GM18520 (cell line): Measurements from ENCODE around the gene ADCY6.
"Not testable (repeated sequence)": the region's sequence is repeated elsewhere in the genome, so short reads cannot be mapped to it uniquely, and the experiment has no call there.

Source experiments
- ATAC-seq: cut with Tn5 transposase; IDR thresholded peaks from one replicate; pipeline ENCODE4 v1.9.1; 2021; ENCODE audit not compliant: unreplicated experiment

ADCY6 gene

DNA sequence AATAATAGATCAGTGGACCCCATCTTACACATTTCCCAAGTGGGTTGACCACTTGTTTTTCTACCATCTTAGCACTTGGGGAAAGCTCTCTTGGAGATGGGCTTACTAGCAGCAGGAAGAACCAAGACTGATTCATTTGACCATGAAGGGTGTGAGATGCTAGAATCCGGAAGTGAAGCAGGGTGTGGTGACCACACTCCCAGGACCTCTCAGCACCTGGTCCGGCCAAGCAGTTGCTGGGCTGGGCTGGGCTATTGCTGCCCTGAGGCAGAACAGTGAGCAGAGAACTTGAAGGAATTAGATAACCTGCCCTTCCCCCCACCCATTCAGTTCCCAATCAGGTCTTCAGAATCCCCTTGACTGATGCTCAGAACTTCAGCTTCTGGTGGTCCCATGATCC lies 24.4 kb downstream of the ADCY6 start:
- no peak for ATAC-seq

DNA sequence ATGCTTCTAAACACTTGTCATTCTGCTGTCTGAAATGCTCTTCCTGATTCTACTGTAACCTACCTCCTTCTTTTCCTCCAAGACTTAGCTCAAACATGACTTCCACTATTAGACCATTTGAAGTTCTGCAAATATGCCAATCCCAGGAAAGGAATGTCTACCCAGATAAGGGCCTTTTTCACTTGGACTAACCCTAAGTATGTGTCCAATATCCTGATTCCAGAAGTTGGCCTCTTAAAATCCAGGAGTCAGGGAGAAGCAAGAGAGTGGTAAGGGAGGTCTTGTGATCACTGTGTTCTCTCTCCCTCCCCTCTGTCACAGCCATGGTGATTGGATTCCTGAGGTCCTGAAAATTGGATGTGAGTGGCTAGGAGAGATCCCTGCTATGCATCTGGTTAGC lies 30.2 kb downstream of the ADCY6 start:
- no peak for ATAC-seq

DNA sequence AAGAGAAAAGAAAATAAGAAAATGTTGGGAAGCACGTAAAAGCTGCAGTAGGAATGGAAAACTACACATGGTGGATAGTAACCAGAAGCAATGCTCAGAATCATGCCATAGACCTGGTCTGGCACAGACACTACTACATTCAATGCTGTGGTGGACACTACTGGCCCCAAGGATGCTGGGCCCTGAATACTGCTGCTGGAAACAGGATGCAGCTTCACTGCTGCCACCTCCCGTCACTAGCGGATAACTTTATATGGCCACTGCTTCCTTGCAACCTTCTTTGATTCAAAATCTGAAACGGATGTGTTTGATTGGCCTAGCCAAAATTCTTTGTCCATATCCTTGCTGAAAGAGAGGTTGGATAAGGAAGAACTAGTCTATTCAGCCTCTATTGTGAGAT lies 30.7 kb downstream of the ADCY6 start:
- no peak for ATAC-seq

- ATAC-seq, result no peak
Observed at GRCh38 chr12:48750769-48751356, 38.0 kb downstream of the ADCY6 start.

GRCh38 chr12:48750215-48750614 lies 38.7 kb downstream of the ADCY6 start:
- no peak for ATAC-seq

- no peak for ATAC-seq
Observed at GRCh38 chr12:48744251-48745008, 44.5 kb downstream of the ADCY6 start.

GRCh38 chr12:48739618-48740269 lies 49.1 kb downstream of the ADCY6 start:
- no peak for ATAC-seq

DNA sequence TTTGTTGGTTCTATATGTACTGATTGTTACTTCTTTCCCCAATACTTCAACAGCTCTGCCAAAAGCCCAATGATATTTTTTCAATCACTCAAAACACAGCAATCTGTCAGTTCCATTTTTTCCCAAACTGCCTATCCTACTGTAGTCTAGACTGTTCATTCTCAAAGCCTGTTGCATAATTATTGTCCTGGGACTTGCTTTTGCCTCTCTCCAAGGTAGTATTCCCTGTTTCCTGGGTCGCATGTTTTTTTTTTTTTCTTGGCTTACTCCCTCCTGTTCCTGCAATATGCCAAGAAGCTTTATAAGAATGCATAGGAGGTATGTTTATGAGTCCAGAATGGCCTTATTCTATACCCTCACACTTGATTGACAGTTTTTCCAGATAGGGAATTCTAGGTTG lies 52.4 kb downstream of the ADCY6 start:
- no peak for ATAC-seq

GRCh38 chr12:48728807-48729206 lies 60.1 kb downstream of the ADCY6 start:
- no peak for ATAC-seq

- not testable (repeated sequence) for ATAC-seq
Observed at GRCh38 chr12:48720737-48721136, 68.2 kb downstream of the ADCY6 start.

DNA sequence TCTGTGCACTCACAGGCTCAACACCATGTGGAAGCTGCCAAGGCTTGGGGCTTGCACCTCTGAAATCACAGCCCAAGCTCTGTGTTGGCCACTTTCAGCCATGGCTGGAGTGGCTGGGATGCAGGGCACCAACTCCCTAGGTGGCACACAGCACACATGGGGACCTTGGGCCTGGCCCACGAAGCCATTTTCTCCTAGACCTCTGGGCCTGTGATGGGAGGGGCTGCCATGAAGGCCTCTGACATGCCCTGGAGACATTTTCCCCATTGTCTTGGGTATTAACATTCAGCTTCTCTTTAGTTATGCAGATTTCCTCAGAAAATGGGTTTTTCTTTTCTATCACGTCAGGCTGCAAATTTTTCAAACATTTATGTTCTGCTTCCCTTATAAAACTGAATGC lies 68.7 kb downstream of the ADCY6 start:
- not testable (repeated sequence) for ATAC-seq

DNA sequence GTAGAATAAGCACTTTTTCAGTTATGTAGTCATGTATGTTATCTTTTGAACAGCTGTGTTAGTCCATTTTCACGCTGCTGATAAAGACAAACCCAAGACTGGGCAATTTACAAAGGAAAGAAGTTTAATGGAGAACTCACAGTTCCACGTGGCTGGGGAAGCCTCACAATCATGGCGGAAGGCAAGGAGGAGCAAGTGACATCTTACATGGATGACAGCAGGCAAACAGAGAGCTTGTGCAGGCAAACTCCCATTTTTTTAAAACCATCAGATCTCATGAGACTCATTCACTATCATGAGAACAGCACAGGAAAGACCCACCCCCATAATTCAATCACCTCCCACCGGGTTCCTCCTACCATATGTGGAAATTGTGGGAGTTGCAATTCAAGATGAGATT lies 69.9 kb downstream of the ADCY6 start:
- not testable (repeated sequence) for ATAC-seq

DNA sequence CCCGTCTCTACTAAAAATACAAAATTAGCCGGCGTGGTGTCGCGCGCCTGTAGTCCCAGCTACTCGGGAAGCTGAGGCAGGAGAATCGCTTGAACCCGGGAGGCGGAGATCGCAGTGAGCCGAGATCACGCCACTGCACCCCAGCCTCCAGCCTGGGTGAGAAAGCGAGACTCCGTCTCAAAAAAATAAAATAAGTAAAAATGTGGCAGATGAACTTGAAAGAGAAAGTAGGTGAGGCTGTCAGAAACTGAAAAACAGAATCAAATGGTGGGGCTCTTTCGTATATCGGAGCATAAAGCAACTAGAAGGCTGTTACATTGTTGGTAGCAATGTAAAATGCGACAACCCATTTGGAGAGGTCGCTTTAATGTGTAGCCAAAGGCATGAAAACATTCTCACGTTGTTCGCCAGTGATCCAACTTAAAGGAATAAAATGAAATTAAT lies 71.6 kb downstream of the ADCY6 start:
- no peak for ATAC-seq

DNA sequence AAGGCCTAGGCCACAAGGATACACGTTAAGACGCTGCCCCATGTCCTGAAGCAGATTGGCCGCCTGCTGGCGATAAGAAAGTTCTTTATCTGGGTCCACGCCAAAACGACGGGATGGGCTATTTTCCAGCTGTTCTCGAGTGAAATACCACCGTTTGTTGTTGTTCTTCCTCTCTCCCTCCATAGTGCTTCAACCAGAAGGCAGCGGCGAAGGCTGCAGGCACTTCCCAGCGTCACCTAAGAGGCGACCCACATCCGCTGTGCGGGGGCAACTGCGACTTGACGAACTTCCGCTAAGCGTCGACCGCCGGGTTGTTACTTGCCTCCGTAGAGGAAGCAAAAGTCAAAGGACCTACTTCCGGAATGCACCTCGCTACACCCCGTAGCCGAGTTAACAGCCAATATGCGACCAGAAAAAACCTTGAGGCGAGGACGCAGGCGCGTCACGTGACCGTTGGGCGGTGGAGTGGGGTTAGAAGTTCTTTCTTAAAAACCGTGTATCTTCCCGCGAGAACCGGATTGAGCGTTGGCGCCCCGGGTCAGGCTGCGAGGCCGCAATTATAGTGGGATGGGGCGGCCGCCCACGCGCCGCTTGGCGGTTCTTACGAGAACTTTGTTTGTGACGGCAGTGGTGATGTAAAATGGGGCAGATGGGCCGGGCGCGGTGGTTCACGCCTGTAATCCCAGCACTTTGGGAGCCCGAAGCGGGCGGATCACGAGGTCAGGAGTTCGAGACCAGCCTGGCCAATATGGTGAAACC lies 72.2 kb downstream of the ADCY6 start, which contains the start of gene CCNT1:
CCNT1 (minus strand) TSS at position 215 of the 759 bp plus-strand sequence; CDS start at position 183, 32 bp downstream.
- peak; percentile 98 for ATAC-seq
